HEK293 (cell line): ENCODE results near the gene KIF4A.

Experiments used
- BCL11B ChIP-seq: fragments of 450-650 bp; formaldehyde crosslinking; IDR thresholded peaks from 2 replicates; pipeline ENCODE4 v1.5.1; 2016; ENCODE audit warnings: low read depth, missing biosample characterization, missing genetic modification characterization
- GFI1B ChIP-seq: fragments of 450-650 bp; formaldehyde crosslinking; IDR thresholded peaks from 2 replicates; pipeline ENCODE4 v1.5.1; 2016; ENCODE audit warnings: missing biosample characterization, missing genetic modification characterization
- KLF9 ChIP-seq: fragments of 450-650 bp; formaldehyde crosslinking; IDR thresholded peaks from 2 replicates; pipeline ENCODE4 v1.5.1; 2016; ENCODE audit warnings: missing biosample characterization, missing genetic modification characterization, low read depth
- MYNN ChIP-seq: fragments of 450-650 bp; formaldehyde crosslinking; IDR thresholded peaks from 2 replicates; pipeline ENCODE4 v1.5.1; 2016; ENCODE audit warnings: missing biosample characterization, missing genetic modification characterization, borderline replicate concordance
- PRDM1 ChIP-seq: fragments of 450-650 bp; formaldehyde crosslinking; IDR thresholded peaks from 2 replicates; pipeline ENCODE4; 2016; ENCODE audit warnings: missing biosample characterization, missing genetic modification characterization
- RBAK ChIP-seq: fragments of 450-650 bp; formaldehyde crosslinking; IDR thresholded peaks from 2 replicates; pipeline ENCODE4 v1.5.1; 2016; ENCODE audit warnings: missing biosample characterization, missing genetic modification characterization
- SP7 ChIP-seq: fragments of 450-650 bp; formaldehyde crosslinking; IDR thresholded peaks from 2 replicates; pipeline ENCODE4 v1.5.1; 2016; ENCODE audit warnings: missing biosample characterization, missing genetic modification characterization
- WT1 ChIP-seq: fragments of 450-650 bp; formaldehyde crosslinking; IDR thresholded peaks from 2 replicates; pipeline ENCODE4 v1.5.1; 2016; ENCODE audit warnings: missing biosample characterization, missing genetic modification characterization
- ZBTB17 ChIP-seq: fragments of 450-650 bp; formaldehyde crosslinking; IDR thresholded peaks from 2 replicates; pipeline ENCODE4 v1.5.1; 2016; ENCODE audit warnings: missing biosample characterization, missing genetic modification characterization
- ZBTB21 ChIP-seq: fragments of 450-650 bp; formaldehyde crosslinking; IDR thresholded peaks from 2 replicates; pipeline ENCODE4 v1.5.1; 2017; ENCODE audit warnings: missing biosample characterization, missing genetic modification characterization
- ZBTB48 ChIP-seq: fragments of 450-650 bp; formaldehyde crosslinking; IDR thresholded peaks from 2 replicates; pipeline ENCODE4 v1.5.1; 2016; ENCODE audit warnings: missing biosample characterization, missing genetic modification characterization
- ZNF112 ChIP-seq: fragments of 450-650 bp; formaldehyde crosslinking; IDR thresholded peaks from 2 replicates; pipeline ENCODE4 v1.5.0; 2017; ENCODE audit warnings: missing biosample characterization, missing genetic modification characterization
- ZNF157 ChIP-seq: fragments of 450-650 bp; formaldehyde crosslinking; IDR thresholded peaks from 2 replicates; pipeline ENCODE4 v1.5.1; 2016; ENCODE audit warnings: missing biosample characterization, missing genetic modification characterization
- ZNF16 ChIP-seq: fragments of 450-650 bp; formaldehyde crosslinking; IDR thresholded peaks from 2 replicates; pipeline ENCODE4 v1.5.1; 2016; ENCODE audit warnings: low read depth, missing biosample characterization, missing genetic modification characterization
- ZNF169 ChIP-seq: fragments of 450-650 bp; formaldehyde crosslinking; IDR thresholded peaks from 2 replicates; pipeline ENCODE4 v1.5.1; 2016; ENCODE audit warnings: missing biosample characterization, missing genetic modification characterization
- ZNF174 ChIP-seq: fragments of 450-650 bp; formaldehyde crosslinking; IDR thresholded peaks from 2 replicates; pipeline ENCODE4 v1.5.0; 2017; ENCODE audit warnings: missing biosample characterization, mild to moderate bottlenecking, missing genetic modification characterization
- ZNF266 ChIP-seq: fragments of 450-650 bp; formaldehyde crosslinking; IDR thresholded peaks from 2 replicates; pipeline ENCODE4 v1.5.1; 2016; ENCODE audit warnings: missing biosample characterization, missing genetic modification characterization, low read depth
- ZNF274 ChIP-seq, 2 experiments: fragments of 200-500 bp in 1 of 2; fragments of 450-650 bp in 1 of 2; sonication (Bioruptor generic) in 1 of 2; formaldehyde crosslinking in 1 of 2; IDR thresholded peaks; 2 replicates each; pipeline versions ENCODE4 v1.5.1 to v1.6.1; 2014 to 2016; ENCODE audit warnings: borderline replicate concordance in 1 of 2, inconsistent platforms in 1 of 2, low read length in 1 of 2, missing biosample characterization in 1 of 2, missing genetic modification characterization in 1 of 2
- ZNF354C ChIP-seq: fragments of 450-650 bp; formaldehyde crosslinking; IDR thresholded peaks from 2 replicates; pipeline ENCODE4 v1.5.1; 2016; ENCODE audit warnings: missing biosample characterization, missing genetic modification characterization, low read depth, borderline replicate concordance
- ZNF366 ChIP-seq: fragments of 450-650 bp; formaldehyde crosslinking; conservative IDR thresholded peaks from 2 replicates; pipeline ENCODE4 v1.5.1; 2016; ENCODE audit warnings: missing biosample characterization, missing genetic modification characterization
- ZNF394 ChIP-seq: fragments of 450-650 bp; formaldehyde crosslinking; IDR thresholded peaks from 2 replicates; pipeline ENCODE4 v1.5.1; 2016; ENCODE audit warnings: missing biosample characterization, missing genetic modification characterization, mild to moderate bottlenecking, moderate library complexity, borderline replicate concordance
- ZNF423 ChIP-seq: fragments of 450-650 bp; formaldehyde crosslinking; IDR thresholded peaks from 2 replicates; pipeline ENCODE4 v1.5.1; 2016; ENCODE audit warnings: missing biosample characterization, missing genetic modification characterization
- ZNF555 ChIP-seq: fragments of 450-650 bp; formaldehyde crosslinking; conservative IDR thresholded peaks from 2 replicates; pipeline ENCODE4 v1.5.1; 2017; ENCODE audit warnings: missing biosample characterization, mild to moderate bottlenecking, missing genetic modification characterization, inconsistent platforms
- ZNF558 ChIP-seq: fragments of 450-650 bp; formaldehyde crosslinking; IDR thresholded peaks from 2 replicates; pipeline ENCODE4 v1.5.1; 2016; ENCODE audit warnings: missing biosample characterization, missing genetic modification characterization
- ZNF561 ChIP-seq: fragments of 450-650 bp; IDR thresholded peaks from 2 replicates; pipeline ENCODE4 v1.5.1; 2018; ENCODE audit warnings: missing biosample characterization, missing genetic modification characterization, borderline replicate concordance
- ZNF585B ChIP-seq: fragments of 450-650 bp; formaldehyde crosslinking; IDR thresholded peaks from 2 replicates; pipeline ENCODE4 v1.5.1; 2016; ENCODE audit warnings: missing biosample characterization, missing genetic modification characterization
- ZNF645 ChIP-seq: fragments of 450-650 bp; formaldehyde crosslinking; IDR thresholded peaks from 2 replicates; pipeline ENCODE4; 2016; ENCODE audit warnings: missing biosample characterization, missing genetic modification characterization
- ZNF664 ChIP-seq: fragments of 450-650 bp; formaldehyde crosslinking; IDR thresholded peaks from 2 replicates; pipeline ENCODE4 v1.5.1; 2016; ENCODE audit warnings: missing biosample characterization, missing genetic modification characterization
- ZNF776 ChIP-seq: fragments of 450-650 bp; formaldehyde crosslinking; IDR thresholded peaks from 2 replicates; pipeline ENCODE4 v1.5.0; 2017; ENCODE audit warnings: missing biosample characterization, missing genetic modification characterization, borderline replicate concordance
- ZSCAN5A ChIP-seq: fragments of 450-650 bp; formaldehyde crosslinking; IDR thresholded peaks from 2 replicates; pipeline ENCODE4 v1.5.1; 2016; ENCODE audit warnings: missing biosample characterization, missing genetic modification characterization
- TF ChIP-seq, protein P1 (sequence below): fragments of 450-650 bp; IDR thresholded peaks from 2 replicates; pipeline ENCODE4 v1.5.1; 2018; ENCODE audit warnings: missing biosample characterization, missing genetic modification characterization
- TF ChIP-seq, protein P2 (sequence below): fragments of 450-650 bp; formaldehyde crosslinking; IDR thresholded peaks from 2 replicates; pipeline ENCODE4 v1.5.1; 2016; ENCODE audit warnings: missing biosample characterization, missing genetic modification characterization
- TF ChIP-seq, protein P3 (sequence below): fragments of 450-650 bp; formaldehyde crosslinking; optimal IDR thresholded peaks from 2 replicates; pipeline ENCODE3; 2016; ENCODE audit warnings: missing biosample characterization, mild to moderate bottlenecking, missing genetic modification characterization
- TF ChIP-seq, protein P4 (sequence below): sonication (generic); formaldehyde crosslinking; IDR thresholded peaks from 2 replicates; pipeline ENCODE4 v1.8.1; 2022; ENCODE audit warnings: mild to moderate bottlenecking, moderate library complexity, missing genetic modification reagents

KIF4A gene

DNA sequence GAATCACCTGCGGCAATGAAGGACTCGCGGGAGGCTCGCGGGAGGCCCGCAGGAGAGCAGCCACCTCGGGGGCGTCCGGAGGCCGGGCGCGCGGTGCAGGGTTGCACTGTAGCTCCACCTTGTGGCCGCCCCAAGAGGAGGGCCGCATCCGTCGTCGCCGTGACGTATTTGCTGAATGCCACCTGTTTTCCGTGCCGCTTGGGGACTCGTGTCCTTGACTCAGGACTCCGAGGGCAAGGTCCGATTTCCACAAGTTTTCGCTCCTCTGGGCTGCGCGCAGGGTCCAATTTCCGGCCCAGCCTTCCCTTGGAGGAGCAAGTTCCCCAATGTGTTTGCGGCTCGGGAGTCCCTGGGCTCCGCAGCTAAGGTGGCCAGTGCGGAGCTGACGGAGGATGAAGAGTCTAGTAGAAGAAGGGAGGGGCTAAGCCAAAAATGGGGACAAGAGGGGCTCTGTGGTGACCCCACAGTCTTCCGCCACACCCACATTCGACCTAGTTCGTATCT, 144.0 kb downstream of the KIF4A start (continued):
- TF ChIP-seq, protein P1, sequence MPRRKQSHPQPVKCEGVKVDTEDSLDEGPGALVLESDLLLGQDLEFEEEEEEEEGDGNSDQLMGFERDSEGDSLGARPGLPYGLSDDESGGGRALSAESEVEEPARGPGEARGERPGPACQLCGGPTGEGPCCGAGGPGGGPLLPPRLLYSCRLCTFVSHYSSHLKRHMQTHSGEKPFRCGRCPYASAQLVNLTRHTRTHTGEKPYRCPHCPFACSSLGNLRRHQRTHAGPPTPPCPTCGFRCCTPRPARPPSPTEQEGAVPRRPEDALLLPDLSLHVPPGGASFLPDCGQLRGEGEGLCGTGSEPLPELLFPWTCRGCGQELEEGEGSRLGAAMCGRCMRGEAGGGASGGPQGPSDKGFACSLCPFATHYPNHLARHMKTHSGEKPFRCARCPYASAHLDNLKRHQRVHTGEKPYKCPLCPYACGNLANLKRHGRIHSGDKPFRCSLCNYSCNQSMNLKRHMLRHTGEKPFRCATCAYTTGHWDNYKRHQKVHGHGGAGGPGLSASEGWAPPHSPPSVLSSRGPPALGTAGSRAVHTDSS (tag by site-specific recombination), result peak; percentile 29; the same call in 1 of the 2 replicates
- no peak; the same call in 1 of the 2 replicates for TF ChIP-seq BCL11B
- TF ChIP-seq ZNF664 (tag by site-specific recombination), result no peak
- peak; percentile 84 for TF ChIP-seq ZBTB21 (tag by site-specific recombination)
- no peak for TF ChIP-seq KLF9
- no peak for TF ChIP-seq ZNF776 (tag by site-specific recombination)
- no peak for TF ChIP-seq ZNF354C (tag by site-specific recombination)
- TF ChIP-seq ZNF16, result no peak
- TF ChIP-seq ZNF585B (tag by site-specific recombination), result no peak
- no peak for TF ChIP-seq MYNN (tag by site-specific recombination)
- TF ChIP-seq, protein P2, sequence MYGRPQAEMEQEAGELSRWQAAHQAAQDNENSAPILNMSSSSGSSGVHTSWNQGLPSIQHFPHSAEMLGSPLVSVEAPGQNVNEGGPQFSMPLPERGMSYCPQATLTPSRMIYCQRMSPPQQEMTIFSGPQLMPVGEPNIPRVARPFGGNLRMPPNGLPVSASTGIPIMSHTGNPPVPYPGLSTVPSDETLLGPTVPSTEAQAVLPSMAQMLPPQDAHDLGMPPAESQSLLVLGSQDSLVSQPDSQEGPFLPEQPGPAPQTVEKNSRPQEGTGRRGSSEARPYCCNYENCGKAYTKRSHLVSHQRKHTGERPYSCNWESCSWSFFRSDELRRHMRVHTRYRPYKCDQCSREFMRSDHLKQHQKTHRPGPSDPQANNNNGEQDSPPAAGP, result peak; percentile 55; the same call in 1 of the 2 replicates
- TF ChIP-seq ZNF561 (tag by site-specific recombination), result no peak
- TF ChIP-seq ZSCAN5A (tag by site-specific recombination), result 0 out of 2 replicates have a peak, but pooled peaks have one; percentile 19
- no peak for TF ChIP-seq ZNF266 (tag by site-specific recombination)
- no peak for TF ChIP-seq ZNF645 (tag by site-specific recombination)
- TF ChIP-seq ZNF423 (tag by site-specific recombination), result no peak
- TF ChIP-seq ZNF112 (tag by site-specific recombination), result no peak
- TF ChIP-seq ZNF366 (tag by site-specific recombination), result no peak
- no peak for TF ChIP-seq ZNF555 (tag by site-specific recombination)
- no peak for TF ChIP-seq ZNF394 (tag by site-specific recombination)
- TF ChIP-seq ZNF558 (tag by site-specific recombination), result no peak
- no peak for TF ChIP-seq RBAK
- TF ChIP-seq, protein P3, sequence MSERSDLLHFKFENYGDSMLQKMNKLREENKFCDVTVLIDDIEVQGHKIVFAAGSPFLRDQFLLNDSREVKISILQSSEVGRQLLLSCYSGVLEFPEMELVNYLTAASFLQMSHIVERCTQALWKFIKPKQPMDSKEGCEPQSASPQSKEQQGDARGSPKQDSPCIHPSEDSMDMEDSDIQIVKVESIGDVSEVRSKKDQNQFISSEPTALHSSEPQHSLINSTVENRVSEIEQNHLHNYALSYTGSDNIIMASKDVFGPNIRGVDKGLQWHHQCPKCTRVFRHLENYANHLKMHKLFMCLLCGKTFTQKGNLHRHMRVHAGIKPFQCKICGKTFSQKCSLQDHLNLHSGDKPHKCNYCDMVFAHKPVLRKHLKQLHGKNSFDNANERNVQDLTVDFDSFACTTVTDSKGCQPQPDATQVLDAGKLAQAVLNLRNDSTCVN (tag by site-specific recombination), result peak; percentile 29
- TF ChIP-seq, protein P4, sequence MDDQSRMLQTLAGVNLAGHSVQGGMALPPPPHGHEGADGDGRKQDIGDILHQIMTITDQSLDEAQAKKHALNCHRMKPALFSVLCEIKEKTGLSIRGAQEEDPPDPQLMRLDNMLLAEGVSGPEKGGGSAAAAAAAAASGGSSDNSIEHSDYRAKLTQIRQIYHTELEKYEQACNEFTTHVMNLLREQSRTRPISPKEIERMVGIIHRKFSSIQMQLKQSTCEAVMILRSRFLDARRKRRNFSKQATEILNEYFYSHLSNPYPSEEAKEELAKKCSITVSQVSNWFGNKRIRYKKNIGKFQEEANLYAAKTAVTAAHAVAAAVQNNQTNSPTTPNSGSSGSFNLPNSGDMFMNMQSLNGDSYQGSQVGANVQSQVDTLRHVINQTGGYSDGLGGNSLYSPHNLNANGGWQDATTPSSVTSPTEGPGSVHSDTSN (CRISPR knock-in tag), result 0 out of 2 replicates have a peak, but pooled peaks have one; percentile 40
- TF ChIP-seq ZBTB17 (tag by site-specific recombination), result peak; percentile 28; the same call in 1 of the 2 replicates
- TF ChIP-seq GFI1B (tag by site-specific recombination), result no peak
- TF ChIP-seq WT1 (tag by site-specific recombination), result no peak
- TF ChIP-seq ZBTB48 (tag by site-specific recombination), result peak; percentile 64; the same call in 1 of the 2 replicates
- TF ChIP-seq ZNF274 (IDR thresholded peaks at IDR 0.05; ENCODE audit: low read length), result no peak
- no peak for TF ChIP-seq ZNF274 (tag by site-specific recombination; IDR thresholded peaks at IDR 0.05; ENCODE audit: borderline replicate concordance)
- no peak for TF ChIP-seq ZNF174
- no peak for TF ChIP-seq ZNF157
- no peak for TF ChIP-seq ZNF169 (tag by site-specific recombination)
- no peak for TF ChIP-seq PRDM1 (tag by site-specific recombination)
- TF ChIP-seq SP7 (tag by site-specific recombination), result no peak; the same call in none of the 2 replicates
